ENCODE results near the gene VWF.
"Not testable (repeated sequence)": the region's sequence is repeated elsewhere in the genome, so short reads cannot be mapped to it uniquely, and the experiment has no call there.

Gene VWF

DNA sequence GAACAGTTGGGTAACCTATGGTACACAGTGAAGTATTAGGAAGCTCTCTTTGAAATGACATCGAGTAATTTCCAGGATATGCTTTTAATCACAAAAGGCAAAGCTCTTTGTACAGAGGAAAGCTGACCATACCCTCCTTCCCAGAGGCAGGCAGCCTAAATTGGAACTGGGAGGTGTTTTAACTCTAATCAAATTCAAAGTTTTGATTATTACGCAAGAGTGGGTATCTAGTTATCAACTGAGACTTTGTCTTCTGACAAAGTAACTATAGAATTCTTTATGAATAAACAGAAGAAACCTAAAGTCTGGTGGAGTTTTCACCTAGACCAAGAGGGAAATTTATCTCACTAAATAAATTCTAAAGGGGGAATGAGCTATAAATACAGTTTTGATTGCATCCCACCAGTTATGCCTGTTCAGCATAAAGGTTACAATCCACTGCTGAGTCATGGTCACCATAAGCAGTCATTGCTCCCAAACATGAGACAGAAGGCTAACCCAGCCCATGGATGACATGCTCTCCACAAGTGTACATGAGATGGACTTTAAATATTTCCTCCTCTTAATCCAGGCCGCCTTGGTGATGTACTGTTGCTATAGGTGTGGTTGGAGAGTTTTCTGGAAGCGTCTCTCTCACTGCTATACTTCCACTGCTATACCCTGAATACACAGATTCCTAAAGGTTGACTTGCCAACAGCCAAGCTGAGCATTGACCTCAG, 113.7 kb downstream of the VWF start:
- not testable (repeated sequence) for H3K9me3 ChIP-seq (ENCODE audit: control insufficient read depth, low read length); H3K4me3 ChIP-seq (ENCODE audit: insufficient read depth in 1 of 2, low read depth in 1 of 2, low read length in 2 of 2); H3K23ac ChIP-seq (ENCODE audit: low read length in 2 of 2); H2AK5ac ChIP-seq (ENCODE audit: low read length, severe bottlenecking); H3K4ac ChIP-seq (ENCODE audit: low read depth in 1 of 2, low read length in 2 of 2); H3K18ac ChIP-seq (ENCODE audit: low read depth in 1 of 2, low read length in 2 of 2); DNase-seq; H3K79me1 ChIP-seq (replicated peaks; ENCODE audit: low read length, poor library complexity, severe bottlenecking); H3K9ac ChIP-seq (ENCODE audit: low read length); H2BK5ac ChIP-seq (ENCODE audit: low read depth, low read length, poor library complexity, severe bottlenecking); H3K4me1 ChIP-seq (ENCODE audit: control insufficient read depth, insufficient read depth, low read depth, low read length); H3K27me3 ChIP-seq (ENCODE audit: control insufficient read depth in 1 of 2, insufficient read depth in 1 of 2, low read length in 2 of 2); H3K36me3 ChIP-seq (ENCODE audit: control insufficient read depth in 1 of 2, insufficient read depth in 2 of 2, low read depth in 1 of 2, low read length in 2 of 2); H2AFZ ChIP-seq (ENCODE audit: low read depth, low read length); H2BK12ac ChIP-seq (ENCODE audit: low read length in 2 of 2); H4K8ac ChIP-seq (ENCODE audit: low read length); H3K4me2 ChIP-seq (ENCODE audit: low read length, poor library complexity, severe bottlenecking); H3K14ac ChIP-seq (ENCODE audit: low read length in 2 of 2); H2BK15ac ChIP-seq (ENCODE audit: low read depth, poor library complexity, severe bottlenecking); H3K27ac ChIP-seq (ENCODE audit: low read length, poor library complexity, severe bottlenecking); H2BK120ac ChIP-seq (ENCODE audit: low read depth, low read length); H4K91ac ChIP-seq (ENCODE audit: low read length)
- 67% methylated on average over 1 of the region's 4 CpGs for WGBS

DNA sequence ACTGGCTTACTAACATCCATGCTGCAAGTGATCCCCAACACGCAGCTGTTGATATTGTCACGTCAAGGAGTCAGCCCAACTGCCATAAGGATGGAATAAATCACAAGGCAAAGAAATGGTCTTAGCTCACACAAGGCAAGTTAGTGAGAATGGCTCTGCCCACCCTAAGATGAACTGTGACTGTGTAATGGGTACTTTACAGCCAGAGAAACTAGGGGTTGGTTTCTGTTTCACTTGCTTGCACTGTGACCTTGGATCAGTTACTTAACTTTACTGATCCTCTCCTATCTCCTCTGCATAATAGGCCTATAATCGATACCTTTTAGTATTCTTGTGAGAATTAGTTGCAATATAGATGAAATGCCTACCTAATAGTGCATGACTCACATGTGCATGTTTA, 127.2 kb downstream of the VWF start:
- Histone ChIP-seq H3K27ac (ENCODE audit: low read length, poor library complexity, severe bottlenecking) (no peak overlapping the region), H3K14ac (ENCODE audit: low read length in 2 of 2) (no peak overlapping the region), H3K4me1 (ENCODE audit: control insufficient read depth, insufficient read depth, low read depth, low read length) (no peaks in the 10 kb centered on the region), H2BK5ac (ENCODE audit: low read depth, low read length, poor library complexity, severe bottlenecking) (no peak overlapping the region), H2AK5ac (ENCODE audit: low read length, severe bottlenecking) (no peak overlapping the region), H2AFZ (ENCODE audit: low read depth, low read length) (no peak overlapping the region), H3K4ac (ENCODE audit: low read depth in 1 of 2, low read length in 2 of 2) (no peak overlapping the region), H4K8ac (ENCODE audit: low read length) (no peak overlapping the region), H3K9ac (ENCODE audit: low read length) (no peak overlapping the region), H3K36me3 (ENCODE audit: control insufficient read depth in 1 of 2, insufficient read depth in 2 of 2, low read depth in 1 of 2, low read length in 2 of 2) (no peaks in the 10 kb centered on the region), H2BK12ac (ENCODE audit: low read length in 2 of 2) (no peak overlapping the region), H3K18ac (ENCODE audit: low read depth in 1 of 2, low read length in 2 of 2) (no peak overlapping the region), H2BK15ac (ENCODE audit: low read depth, poor library complexity, severe bottlenecking) (no peak overlapping the region), H3K27me3 (ENCODE audit: control insufficient read depth in 1 of 2, insufficient read depth in 1 of 2, low read length in 2 of 2) (no peaks in the 10 kb centered on the region), H3K9me3 (ENCODE audit: control insufficient read depth, low read length) (no peaks in the 10 kb centered on the region), H3K79me1 (replicated peaks; ENCODE audit: low read length, poor library complexity, severe bottlenecking) (no peaks in the 10 kb centered on the region), H4K91ac (ENCODE audit: low read length) (no peak overlapping the region), H3K4me2 (ENCODE audit: low read length, poor library complexity, severe bottlenecking) (no peak overlapping the region), H3K4me3 (ENCODE audit: insufficient read depth in 1 of 2, low read depth in 1 of 2, low read length in 2 of 2) (no peak overlapping the region), H2BK120ac (ENCODE audit: low read depth, low read length) (no peak overlapping the region), H3K23ac (ENCODE audit: low read length in 2 of 2) (no peak overlapping the region)
- DNase-seq, result no peak
- WGBS, result 93% methylated on average over 2 of the region's 3 CpGs

DNA sequence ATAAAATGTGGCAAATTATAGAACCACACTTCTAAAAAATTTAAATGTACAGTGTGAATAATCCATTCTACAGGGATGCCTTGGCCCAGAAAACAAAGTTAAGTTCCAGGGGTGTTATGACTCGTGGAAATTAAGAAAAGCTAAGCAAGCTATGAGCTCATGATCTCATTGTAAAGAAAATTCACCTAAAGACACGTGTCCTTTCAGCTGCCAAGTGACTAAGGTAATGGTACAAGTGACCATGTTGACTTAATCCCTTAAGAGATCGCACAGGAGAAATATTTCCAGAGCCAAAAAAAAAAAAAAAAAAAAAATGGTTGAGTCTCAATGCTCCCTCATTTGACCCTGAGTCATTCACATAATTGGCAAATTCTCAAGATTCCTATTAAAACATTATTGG, 128.0 kb downstream of the VWF start:
- H3K14ac ChIP-seq (ENCODE audit: low read length in 2 of 2), result no peak overlapping the region
- H4K91ac ChIP-seq (ENCODE audit: low read length), result no peak overlapping the region
- no peak overlapping the region for H2BK12ac ChIP-seq (ENCODE audit: low read length in 2 of 2)
- H3K4me3 ChIP-seq (ENCODE audit: insufficient read depth in 1 of 2, low read depth in 1 of 2, low read length in 2 of 2), result no peak overlapping the region
- no peak overlapping the region for H3K9ac ChIP-seq (ENCODE audit: low read length)
- DNase-seq, result no peak
- H3K27me3 ChIP-seq (ENCODE audit: control insufficient read depth in 1 of 2, insufficient read depth in 1 of 2, low read length in 2 of 2), result no peaks in the 10 kb centered on the region
- H3K4me2 ChIP-seq (ENCODE audit: low read length, poor library complexity, severe bottlenecking), result no peak overlapping the region
- 71% methylated on average over 3 of the region's 3 CpGs for WGBS
- no peak overlapping the region for H2BK15ac ChIP-seq (ENCODE audit: low read depth, poor library complexity, severe bottlenecking)
- H2AK5ac ChIP-seq (ENCODE audit: low read length, severe bottlenecking), result no peak overlapping the region
- no peak overlapping the region for H2BK120ac ChIP-seq (ENCODE audit: low read depth, low read length)
- H3K9me3 ChIP-seq (ENCODE audit: control insufficient read depth, low read length), result no peaks in the 10 kb centered on the region
- no peak overlapping the region for H4K8ac ChIP-seq (ENCODE audit: low read length)
- no peak overlapping the region for H2AFZ ChIP-seq (ENCODE audit: low read depth, low read length)
- no peak overlapping the region for H3K4ac ChIP-seq (ENCODE audit: low read depth in 1 of 2, low read length in 2 of 2)
- no peaks in the 10 kb centered on the region for H3K79me1 ChIP-seq (replicated peaks; ENCODE audit: low read length, poor library complexity, severe bottlenecking)
- H3K18ac ChIP-seq (ENCODE audit: low read depth in 1 of 2, low read length in 2 of 2), result no peak overlapping the region
- no peak overlapping the region for H3K27ac ChIP-seq (ENCODE audit: low read length, poor library complexity, severe bottlenecking)
- no peak overlapping the region for H3K23ac ChIP-seq (ENCODE audit: low read length in 2 of 2)
- no peaks in the 10 kb centered on the region for H3K36me3 ChIP-seq (ENCODE audit: control insufficient read depth in 1 of 2, insufficient read depth in 2 of 2, low read depth in 1 of 2, low read length in 2 of 2)
- peaks cover 3% of the 10 kb centered on the region for H3K4me1 ChIP-seq (ENCODE audit: control insufficient read depth, insufficient read depth, low read depth, low read length)
- H2BK5ac ChIP-seq (ENCODE audit: low read depth, low read length, poor library complexity, severe bottlenecking), result no peak overlapping the region

DNA sequence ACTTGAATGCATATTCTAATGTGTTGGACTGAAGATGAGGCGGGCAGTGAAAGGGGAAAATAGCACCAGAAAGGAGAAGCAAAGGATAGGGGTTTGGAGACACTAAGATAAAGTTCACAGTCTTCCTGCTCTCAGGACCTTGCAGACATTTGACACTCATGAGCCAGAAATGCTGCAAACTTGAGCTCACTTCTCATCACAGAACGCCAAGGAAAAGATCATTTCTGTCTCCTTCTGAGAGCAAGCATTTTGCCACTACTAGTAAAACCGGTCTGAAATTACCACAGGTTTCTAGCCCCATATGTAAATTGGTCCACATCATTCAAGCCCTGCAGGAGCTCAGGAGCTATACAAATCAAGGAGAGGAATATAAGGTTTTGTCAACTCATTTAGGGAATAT, 134.8 kb downstream of the VWF start:
- H3K36me3 ChIP-seq (ENCODE audit: control insufficient read depth in 1 of 2, insufficient read depth in 2 of 2, low read depth in 1 of 2, low read length in 2 of 2), result no peaks in the 10 kb centered on the region
- no peak overlapping the region for H3K27ac ChIP-seq (ENCODE audit: low read length, poor library complexity, severe bottlenecking)
- H3K79me1 ChIP-seq (replicated peaks; ENCODE audit: low read length, poor library complexity, severe bottlenecking), result no peaks in the 10 kb centered on the region
- H3K9me3 ChIP-seq (ENCODE audit: control insufficient read depth, low read length), result no peaks in the 10 kb centered on the region
- no peak overlapping the region for H2BK15ac ChIP-seq (ENCODE audit: low read depth, poor library complexity, severe bottlenecking)
- no peak for DNase-seq
- H2BK5ac ChIP-seq (ENCODE audit: low read depth, low read length, poor library complexity, severe bottlenecking), result no peak overlapping the region
- no peak overlapping the region for H4K91ac ChIP-seq (ENCODE audit: low read length)
- H3K27me3 ChIP-seq (ENCODE audit: control insufficient read depth in 1 of 2, insufficient read depth in 1 of 2, low read length in 2 of 2), result peaks cover under 1 to 3% of the 10 kb centered on the region in 2 experiments
- no peak overlapping the region for H2BK120ac ChIP-seq (ENCODE audit: low read depth, low read length)
- H3K9ac ChIP-seq (ENCODE audit: low read length), result no peak overlapping the region
- H2AFZ ChIP-seq (ENCODE audit: low read depth, low read length), result no peak overlapping the region
- no peak overlapping the region for H2AK5ac ChIP-seq (ENCODE audit: low read length, severe bottlenecking)
- H2BK12ac ChIP-seq (ENCODE audit: low read length in 2 of 2), result no peak overlapping the region
- no peak overlapping the region for H3K4me2 ChIP-seq (ENCODE audit: low read length, poor library complexity, severe bottlenecking)
- 49% methylated on average over 3 of the region's 3 CpGs for WGBS
- no peak overlapping the region for H3K4ac ChIP-seq (ENCODE audit: low read depth in 1 of 2, low read length in 2 of 2)
- H3K4me1 ChIP-seq (ENCODE audit: control insufficient read depth, insufficient read depth, low read depth, low read length), result peaks cover 6% of the 10 kb centered on the region
- H3K18ac ChIP-seq (ENCODE audit: low read depth in 1 of 2, low read length in 2 of 2), result no peak overlapping the region
- no peak overlapping the region for H3K4me3 ChIP-seq (ENCODE audit: insufficient read depth in 1 of 2, low read depth in 1 of 2, low read length in 2 of 2)
- H3K23ac ChIP-seq (ENCODE audit: low read length in 2 of 2), result no peak overlapping the region
- H3K14ac ChIP-seq (ENCODE audit: low read length in 2 of 2), result no peak overlapping the region
- no peak overlapping the region for H4K8ac ChIP-seq (ENCODE audit: low read length)

Measured in mesenchymal stem cell (in vitro differentiated cells and primary cell).